K562 (cell line): Measurements from ENCODE around the gene TBL2. TPM values are rescaled to one million over a fixed set of nuclear protein-coding genes. Genes with fewer than 3 reads are reported as not detected.

Source experiments
- ADNP ChIP-seq: fragments of 200-800 bp; sonication (Bioruptor generic); IDR thresholded peaks from 2 replicates; pipeline ENCODE4 v1.6.1; 2016; ENCODE audit warnings: missing genetic modification characterization, missing compliant biosample characterization
- CBX3 ChIP-seq, 2 experiments: IDR thresholded peaks; 1 replicate in 1 of 2; 2 replicates in 1 of 2; pipeline ENCODE4 v1.6.1; 2012; ENCODE audit warnings: inconsistent platforms in 2 of 2, low read length in 2 of 2, borderline replicate concordance in 1 of 2, control low read depth in 1 of 2
- DPF2 ChIP-seq: fragments of 450-650 bp; IDR thresholded peaks from 2 replicates; pipeline ENCODE4 v1.6.1; 2016
- HIVEP1 ChIP-seq: fragments of 250-450 bp; sonication (Bioruptor Pico); IDR thresholded peaks from 2 replicates; pipeline ENCODE4 v1.4.0; 2020; ENCODE audit warnings: mild to moderate bottlenecking
- HNRNPLL ChIP-seq: fragments of 200-400 bp; formaldehyde crosslinking; IDR thresholded peaks from 2 replicates; pipeline ENCODE4 v1.6.1; 2017; ENCODE audit warnings: low read length, low read depth, mild to moderate bottlenecking; ENCODE audit not compliant: poor library complexity, severe bottlenecking
- HNRNPUL1 ChIP-seq: fragments of 200-400 bp; formaldehyde crosslinking; IDR thresholded peaks from 2 replicates; pipeline ENCODE4 v1.6.1; 2017; ENCODE audit warnings: low read length
- NELFE ChIP-seq: IDR thresholded peaks from 2 replicates; pipeline ENCODE4 v1.6.1; 2011; ENCODE audit warnings: mild to moderate bottlenecking; ENCODE audit not compliant: insufficient read depth, insufficient read length
- NFATC3 ChIP-seq: fragments of 450-650 bp; IDR thresholded peaks from 2 replicates; pipeline ENCODE4 v1.6.1; 2017; ENCODE audit warnings: mild to moderate bottlenecking
- NFRKB ChIP-seq: fragments of 450-650 bp; IDR thresholded peaks from 2 replicates; pipeline ENCODE4 v1.6.1; 2016; ENCODE audit warnings: low read depth
- PTTG1 ChIP-seq: fragments of 450-650 bp; IDR thresholded peaks from 2 replicates; pipeline ENCODE4 v1.6.1; 2016; ENCODE audit warnings: low read depth, mild to moderate bottlenecking, missing genetic modification characterization, missing compliant biosample characterization
- SMARCA4 ChIP-seq: fragments of 450-650 bp; IDR thresholded peaks from 2 replicates; pipeline ENCODE4 v1.6.1; 2016
- SRSF1 ChIP-seq: fragments of 200-400 bp; formaldehyde crosslinking; IDR thresholded peaks from 2 replicates; pipeline ENCODE4 v1.6.1; 2017; ENCODE audit warnings: mild to moderate bottlenecking, low read depth, low read length, moderate library complexity
- TAF9B ChIP-seq: fragments of 450-650 bp; IDR thresholded peaks from 2 replicates; pipeline ENCODE4 v1.6.1; 2018; ENCODE audit warnings: mild to moderate bottlenecking; ENCODE audit not compliant: partially characterized antibody
- TARDBP ChIP-seq: fragments of 450-650 bp; IDR thresholded peaks from 2 replicates; pipeline ENCODE4 v1.6.1; 2016
- TGIF2 ChIP-seq: sonication (generic); formaldehyde crosslinking; IDR thresholded peaks from 2 replicates; pipeline ENCODE4 v1.8.1; 2022; ENCODE audit warnings: mild to moderate bottlenecking, missing genetic modification reagents, moderate library complexity
- WHSC1 ChIP-seq: IDR thresholded peaks from one replicate; pipeline ENCODE4 v1.6.1; 2012; ENCODE audit warnings: low read length, control low read depth, inconsistent platforms
- polyA plus RNA-seq, 8 experiments: library from polyadenylated mRNA; depleted of rRNA in 4 of 8; stranded (reverse) in 5 of 8; unstranded in 3 of 8; fragments of >200 nt; fragmentation: Nextera tagmentation in 2 of 8; fragmentation: Illumina TruSeq in 1 of 8; extraction: Ambion mirVana in 2 of 8; extraction: Trizol in 1 of 8; gene quantifications; 2 replicates each; pipeline versions ENCODE4 v1.2.1 to v1.2.3, GENCODE V29; 2011 to 2014; ENCODE audit warnings: inconsistent platforms in 1 of 8, missing spikeins in 1 of 8
- total RNA-seq, 7 experiments: library from RNA; depleted of rRNA in 6 of 7; stranded (reverse); fragments of >200 nt in 6 of 7; fragmentation: Illumina TruSeq in 2 of 7; extraction: Trizol in 2 of 7; gene quantifications; 2 replicates each; pipeline versions ENCODE4 v1.2.1 to v1.2.3, GENCODE V29; 2011 to 2021; ENCODE audit warnings: low replicate concordance in 1 of 7
- TF ChIP-seq, protein P1 (sequence below), 2 experiments: fragments of 450-650 bp in 1 of 2; IDR thresholded peaks; 2 replicates each; pipeline ENCODE4 v1.6.1; 2011 to 2017; ENCODE audit warnings: low read depth in 2 of 2, antibody characterized with exemption in 1 of 2, borderline replicate concordance in 1 of 2, low read length in 1 of 2, mild to moderate bottlenecking in 1 of 2, mixed read lengths in 1 of 2; ENCODE audit not compliant: control insufficient read depth in 1 of 2
- TF ChIP-seq, protein P2 (sequence below), 2 experiments: fragments of 450-650 bp; IDR thresholded peaks; 2 replicates each; pipeline ENCODE4 v1.6.1; 2016
- TF ChIP-seq, protein P3 (sequence below): fragments of 200-800 bp; sonication (Bioruptor generic); IDR thresholded peaks from 2 replicates; pipeline ENCODE4 v1.6.1; 2017; ENCODE audit warnings: missing genetic modification characterization, missing compliant biosample characterization
- TF ChIP-seq, protein P4 (sequence below): sonication (generic); formaldehyde crosslinking; IDR thresholded peaks from 2 replicates; pipeline ENCODE4 v1.8.0; 2022; ENCODE audit warnings: mild to moderate bottlenecking, missing genetic modification reagents
- TF ChIP-seq, protein P5 (sequence below): fragments of 450-650 bp; IDR thresholded peaks from 2 replicates; pipeline ENCODE4 v1.6.1; 2017; ENCODE audit warnings: mild to moderate bottlenecking, moderate library complexity

The TBL2 gene
- total and polyA plus RNA-seq, 9 of the 15 experiments (the other 6 are each of a cell fraction or from before 2014, with no cell fraction given), result 2.5 to 123 (median 49.2) TPM

DNA sequence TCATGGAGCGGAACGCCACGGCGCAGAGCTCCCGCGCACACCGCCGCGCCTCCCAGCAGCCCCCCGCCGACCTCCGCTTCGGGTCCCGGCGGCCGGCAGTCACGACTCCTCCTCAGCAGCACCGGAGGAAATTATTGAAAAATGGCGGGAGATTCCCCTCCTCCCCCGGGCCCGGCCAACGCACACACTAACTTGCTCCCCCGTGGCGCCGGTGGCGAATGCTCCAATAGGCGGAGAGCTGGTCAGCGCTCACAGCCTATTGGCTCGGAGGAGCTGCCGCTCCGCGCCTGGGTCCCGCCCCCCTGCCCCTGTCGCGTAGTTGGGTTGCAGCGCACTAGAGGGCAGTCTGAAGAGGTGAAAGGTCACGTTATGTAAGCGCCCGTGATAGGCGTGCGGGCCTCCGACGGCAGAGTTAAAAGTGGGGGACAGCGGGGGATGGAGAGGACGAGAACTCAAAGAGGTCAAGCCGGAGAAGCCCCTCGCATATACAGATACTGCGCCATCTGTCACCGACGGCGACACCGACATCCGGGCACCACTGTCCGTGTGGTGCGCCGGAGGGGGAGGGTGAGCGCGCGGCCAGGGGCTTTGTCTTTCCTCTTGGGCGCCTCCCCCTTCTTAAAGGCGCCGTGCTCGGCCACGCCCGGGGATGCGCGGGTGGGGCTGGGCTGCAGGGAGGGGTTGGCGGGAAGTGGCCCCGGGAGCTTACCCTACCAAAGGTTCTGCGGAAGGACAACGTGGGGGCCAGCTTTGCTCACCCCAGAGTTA lies 56.1 kb downstream of the TBL2 start, which contains the start of gene BAZ1B (continued):
- TF ChIP-seq TGIF2 (CRISPR knock-in tag) (peak; percentile 83; the same call in 1 of the 2 replicates), WHSC1 (no peak), HNRNPLL (no peak), SRSF1 (0 out of 2 replicates have a peak, but pooled peaks have one; percentile 74), SMARCA4 (0 out of 2 replicates have a peak, but pooled peaks have one; percentile 14), NFATC3 (no peak), HNRNPUL1 (no peak), HIVEP1 (CRISPR knock-in tag) (0 out of 2 replicates have a peak, but pooled peaks have one; percentile 69), NFRKB (peak; percentile 94), TAF9B (peak; percentile 85), CBX3 (IDR thresholded peaks at IDR 0.05; ENCODE audit: borderline replicate concordance in 1 of 2, low read length in 2 of 2) (no peak), ADNP (tag) (no peak), DPF2 (peak; percentile 75), PTTG1 (tag) (no peak), TARDBP (0 out of 2 replicates have a peak, but pooled peaks have one; percentile 16), NELFE (no peak)
- TF ChIP-seq, protein P1, sequence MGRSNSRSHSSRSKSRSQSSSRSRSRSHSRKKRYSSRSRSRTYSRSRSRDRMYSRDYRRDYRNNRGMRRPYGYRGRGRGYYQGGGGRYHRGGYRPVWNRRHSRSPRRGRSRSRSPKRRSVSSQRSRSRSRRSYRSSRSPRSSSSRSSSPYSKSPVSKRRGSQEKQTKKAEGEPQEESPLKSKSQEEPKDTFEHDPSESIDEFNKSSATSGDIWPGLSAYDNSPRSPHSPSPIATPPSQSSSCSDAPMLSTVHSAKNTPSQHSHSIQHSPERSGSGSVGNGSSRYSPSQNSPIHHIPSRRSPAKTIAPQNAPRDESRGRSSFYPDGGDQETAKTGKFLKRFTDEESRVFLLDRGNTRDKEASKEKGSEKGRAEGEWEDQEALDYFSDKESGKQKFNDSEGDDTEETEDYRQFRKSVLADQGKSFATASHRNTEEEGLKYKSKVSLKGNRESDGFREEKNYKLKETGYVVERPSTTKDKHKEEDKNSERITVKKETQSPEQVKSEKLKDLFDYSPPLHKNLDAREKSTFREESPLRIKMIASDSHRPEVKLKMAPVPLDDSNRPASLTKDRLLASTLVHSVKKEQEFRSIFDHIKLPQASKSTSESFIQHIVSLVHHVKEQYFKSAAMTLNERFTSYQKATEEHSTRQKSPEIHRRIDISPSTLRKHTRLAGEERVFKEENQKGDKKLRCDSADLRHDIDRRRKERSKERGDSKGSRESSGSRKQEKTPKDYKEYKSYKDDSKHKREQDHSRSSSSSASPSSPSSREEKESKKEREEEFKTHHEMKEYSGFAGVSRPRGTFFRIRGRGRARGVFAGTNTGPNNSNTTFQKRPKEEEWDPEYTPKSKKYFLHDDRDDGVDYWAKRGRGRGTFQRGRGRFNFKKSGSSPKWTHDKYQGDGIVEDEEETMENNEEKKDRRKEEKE (IDR thresholded peaks at IDR 0.05; ENCODE audit: borderline replicate concordance in 1 of 2, control insufficient read depth in 1 of 2, low read depth in 2 of 2, low read length in 1 of 2), result no peak
- TF ChIP-seq, protein P2, sequence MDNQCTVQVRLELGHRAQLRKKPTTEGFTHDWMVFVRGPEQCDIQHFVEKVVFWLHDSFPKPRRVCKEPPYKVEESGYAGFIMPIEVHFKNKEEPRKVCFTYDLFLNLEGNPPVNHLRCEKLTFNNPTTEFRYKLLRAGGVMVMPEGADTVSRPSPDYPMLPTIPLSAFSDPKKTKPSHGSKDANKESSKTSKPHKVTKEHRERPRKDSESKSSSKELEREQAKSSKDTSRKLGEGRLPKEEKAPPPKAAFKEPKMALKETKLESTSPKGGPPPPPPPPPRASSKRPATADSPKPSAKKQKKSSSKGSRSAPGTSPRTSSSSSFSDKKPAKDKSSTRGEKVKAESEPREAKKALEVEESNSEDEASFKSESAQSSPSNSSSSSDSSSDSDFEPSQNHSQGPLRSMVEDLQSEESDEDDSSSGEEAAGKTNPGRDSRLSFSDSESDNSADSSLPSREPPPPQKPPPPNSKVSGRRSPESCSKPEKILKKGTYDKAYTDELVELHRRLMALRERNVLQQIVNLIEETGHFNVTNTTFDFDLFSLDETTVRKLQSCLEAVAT (IDR thresholded peaks at IDR 0.05), result peak in 1 of 2 experiments; percentile 76; a peak in 1 of 4 replicates
- TF ChIP-seq, protein P3, sequence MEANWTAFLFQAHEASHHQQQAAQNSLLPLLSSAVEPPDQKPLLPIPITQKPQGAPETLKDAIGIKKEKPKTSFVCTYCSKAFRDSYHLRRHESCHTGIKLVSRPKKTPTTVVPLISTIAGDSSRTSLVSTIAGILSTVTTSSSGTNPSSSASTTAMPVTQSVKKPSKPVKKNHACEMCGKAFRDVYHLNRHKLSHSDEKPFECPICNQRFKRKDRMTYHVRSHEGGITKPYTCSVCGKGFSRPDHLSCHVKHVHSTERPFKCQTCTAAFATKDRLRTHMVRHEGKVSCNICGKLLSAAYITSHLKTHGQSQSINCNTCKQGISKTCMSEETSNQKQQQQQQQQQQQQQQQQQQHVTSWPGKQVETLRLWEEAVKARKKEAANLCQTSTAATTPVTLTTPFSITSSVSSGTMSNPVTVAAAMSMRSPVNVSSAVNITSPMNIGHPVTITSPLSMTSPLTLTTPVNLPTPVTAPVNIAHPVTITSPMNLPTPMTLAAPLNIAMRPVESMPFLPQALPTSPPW, result peak; percentile 94
- TF ChIP-seq, protein P4, sequence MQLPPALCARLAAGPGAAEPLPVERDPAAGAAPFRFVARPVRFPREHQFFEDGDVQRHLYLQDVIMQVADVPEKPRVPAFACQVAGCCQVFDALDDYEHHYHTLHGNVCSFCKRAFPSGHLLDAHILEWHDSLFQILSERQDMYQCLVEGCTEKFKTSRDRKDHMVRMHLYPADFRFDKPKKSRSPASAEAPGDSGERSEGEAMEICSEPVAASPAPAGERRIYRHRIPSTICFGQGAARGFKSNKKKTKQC, result peak; percentile 96
- TF ChIP-seq, protein P5, sequence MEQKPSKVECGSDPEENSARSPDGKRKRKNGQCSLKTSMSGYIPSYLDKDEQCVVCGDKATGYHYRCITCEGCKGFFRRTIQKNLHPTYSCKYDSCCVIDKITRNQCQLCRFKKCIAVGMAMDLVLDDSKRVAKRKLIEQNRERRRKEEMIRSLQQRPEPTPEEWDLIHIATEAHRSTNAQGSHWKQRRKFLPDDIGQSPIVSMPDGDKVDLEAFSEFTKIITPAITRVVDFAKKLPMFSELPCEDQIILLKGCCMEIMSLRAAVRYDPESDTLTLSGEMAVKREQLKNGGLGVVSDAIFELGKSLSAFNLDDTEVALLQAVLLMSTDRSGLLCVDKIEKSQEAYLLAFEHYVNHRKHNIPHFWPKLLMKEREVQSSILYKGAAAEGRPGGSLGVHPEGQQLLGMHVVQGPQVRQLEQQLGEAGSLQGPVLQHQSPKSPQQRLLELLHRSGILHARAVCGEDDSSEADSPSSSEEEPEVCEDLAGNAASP, result no peak
